KOPT-K1 (cell line): Measurements from ENCODE around the gene RSPO4.
"Not testable (repeated sequence)": the region's sequence is repeated elsewhere in the genome, so short reads cannot be mapped to it uniquely, and the experiment has no call there.

ENCODE experiments used
- H3K27ac ChIP-seq: fragments of 200-600 bp; sonication (generic); 2 replicates; pipeline ENCODE4 v1.5.1; 2016; ENCODE audit warnings: antibody characterized with exemption, mild to moderate bottlenecking, low read depth, low read length; ENCODE audit not compliant: poor library complexity, severe bottlenecking
- H3K36me3 ChIP-seq: fragments of 200-600 bp; sonication (generic); 2 replicates; pipeline ENCODE4 v1.5.1; 2017; ENCODE audit warnings: antibody characterized with exemption, mild to moderate bottlenecking, low read length, moderate library complexity; ENCODE audit not compliant: insufficient read depth
- H3K9me3 ChIP-seq: fragments of 200-600 bp; sonication (generic); 2 replicates; pipeline ENCODE4 v1.5.1; 2017; ENCODE audit warnings: antibody characterized with exemption, low read length, mild to moderate bottlenecking; ENCODE audit not compliant: insufficient read depth, poor library complexity, severe bottlenecking

Gene RSPO4

GRCh38 chr20:1001911-1002681 lies at the start of gene RSPO4:
RSPO4 (minus strand) TSS chr20:1002311; CDS start chr20:1002164, 147 bp downstream.
- Histone ChIP-seq H3K27ac (no peak within 1 kb of the TSS), H3K36me3 (no peaks in the 10 kb centered on the region), H3K9me3 (no peaks in the 10 kb centered on the region)

GRCh38 chr20:1050440-1050839 lies 48.3 kb upstream of the RSPO4 start:
- no peak overlapping the region for H3K27ac ChIP-seq
- no peaks in the 10 kb centered on the region for H3K36me3 ChIP-seq
- no peaks in the 10 kb centered on the region for H3K9me3 ChIP-seq

- Histone ChIP-seq H3K9me3 (no peaks in the 10 kb centered on the region), H3K36me3 (no peaks in the 10 kb centered on the region), H3K27ac (no peak overlapping the region)
These were observed 43.8 kb upstream of the RSPO4 start for GRCh38 chr20:1045860-1046418.

- Histone ChIP-seq H3K36me3 (no peaks in the 10 kb centered on the region), H3K27ac (no peak overlapping the region), H3K9me3 (no peaks in the 10 kb centered on the region)
These were observed 39.8 kb upstream of the RSPO4 start for GRCh38 chr20:1041845-1042390.

GRCh38 chr20:1038205-1038604 lies 36.1 kb upstream of the RSPO4 start:
- Histone ChIP-seq H3K36me3 (no peaks in the 10 kb centered on the region), H3K27ac (no peak overlapping the region), H3K9me3 (no peaks in the 10 kb centered on the region)

- H3K27ac ChIP-seq, result no peak overlapping the region
- no peaks in the 10 kb centered on the region for H3K9me3 ChIP-seq
- no peaks in the 10 kb centered on the region for H3K36me3 ChIP-seq
These were observed 34.9 kb upstream of the RSPO4 start for GRCh38 chr20:1037039-1037438.

GRCh38 chr20:1035466-1035865 lies 33.4 kb upstream of the RSPO4 start:
- no peaks in the 10 kb centered on the region for H3K36me3 ChIP-seq
- H3K9me3 ChIP-seq, result no peaks in the 10 kb centered on the region
- no peak overlapping the region for H3K27ac ChIP-seq

- Histone ChIP-seq H3K9me3 (no peaks in the 10 kb centered on the region), H3K27ac (no peak overlapping the region), H3K36me3 (no peaks in the 10 kb centered on the region)
These were observed 32.3 kb upstream of the RSPO4 start for GRCh38 chr20:1034415-1034789.

- H3K27ac ChIP-seq, result no peak overlapping the region
- H3K9me3 ChIP-seq, result no peaks in the 10 kb centered on the region
- no peaks in the 10 kb centered on the region for H3K36me3 ChIP-seq
These were observed 31.8 kb upstream of the RSPO4 start for GRCh38 chr20:1033751-1034414.

- Histone ChIP-seq H3K9me3 (no peaks in the 10 kb centered on the region), H3K36me3 (no peaks in the 10 kb centered on the region), H3K27ac (no peak overlapping the region)
These were observed 27.9 kb upstream of the RSPO4 start for GRCh38 chr20:1029980-1030379.

GRCh38 chr20:1026214-1026613 lies 24.1 kb upstream of the RSPO4 start:
- not testable (repeated sequence) for H3K36me3 ChIP-seq, H3K9me3 ChIP-seq, H3K27ac ChIP-seq

- Histone ChIP-seq H3K36me3 (no peaks in the 10 kb centered on the region), H3K9me3 (no peaks in the 10 kb centered on the region), H3K27ac (no peak overlapping the region)
These were observed 20.8 kb upstream of the RSPO4 start for GRCh38 chr20:1022871-1023270.

- Histone ChIP-seq H3K36me3 (no peaks in the 10 kb centered on the region), H3K9me3 (no peaks in the 10 kb centered on the region)
These were observed 18.5 kb upstream of the RSPO4 start for GRCh38 chr20:1020614-1021013.

GRCh38 chr20:1019344-1019743 lies 17.2 kb upstream of the RSPO4 start:
- Histone ChIP-seq H3K9me3 (no peaks in the 10 kb centered on the region), H3K27ac (no peak overlapping the region), H3K36me3 (no peaks in the 10 kb centered on the region)

More at GRCh38 chr20:1020614-1021013, 18.5 kb upstream of the RSPO4 start:
- no peak overlapping the region for H3K27ac ChIP-seq

GRCh38 chr20:1017677-1018076 lies 15.6 kb upstream of the RSPO4 start:
- H3K36me3 ChIP-seq, result no peaks in the 10 kb centered on the region
- no peaks in the 10 kb centered on the region for H3K9me3 ChIP-seq
- no peak overlapping the region for H3K27ac ChIP-seq
